ENCODE data around the gene SUCLG2.
"Not testable (repeated sequence)": the region's sequence is repeated elsewhere in the genome, so short reads cannot be mapped to it uniquely, and the experiment has no call there.

SUCLG2 gene

DNA sequence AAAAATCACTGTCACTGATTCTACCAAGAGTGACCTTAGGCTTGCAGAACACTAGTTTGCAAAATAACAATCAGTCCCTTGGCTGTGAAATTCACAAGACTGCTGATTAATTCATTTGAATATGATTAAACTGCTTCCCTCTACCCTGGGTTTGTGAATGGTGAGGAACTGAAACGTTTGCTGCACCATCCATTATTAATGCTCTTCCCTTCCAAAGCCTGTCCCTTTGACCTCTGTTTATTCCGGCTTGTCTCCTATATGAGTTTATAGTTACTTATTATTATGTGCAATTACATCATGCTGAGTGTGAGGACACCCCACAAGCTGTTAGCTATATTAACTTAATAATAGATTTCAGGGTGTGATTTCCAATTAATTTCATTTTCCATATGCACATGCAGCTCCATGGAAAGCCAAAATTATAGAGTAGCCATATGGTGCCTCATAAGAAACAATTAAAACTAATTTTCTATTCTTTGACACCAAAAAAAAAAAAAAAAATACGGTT, 96.5 kb downstream of the SUCLG2 start:
- no peak for DNase-seq

DNA sequence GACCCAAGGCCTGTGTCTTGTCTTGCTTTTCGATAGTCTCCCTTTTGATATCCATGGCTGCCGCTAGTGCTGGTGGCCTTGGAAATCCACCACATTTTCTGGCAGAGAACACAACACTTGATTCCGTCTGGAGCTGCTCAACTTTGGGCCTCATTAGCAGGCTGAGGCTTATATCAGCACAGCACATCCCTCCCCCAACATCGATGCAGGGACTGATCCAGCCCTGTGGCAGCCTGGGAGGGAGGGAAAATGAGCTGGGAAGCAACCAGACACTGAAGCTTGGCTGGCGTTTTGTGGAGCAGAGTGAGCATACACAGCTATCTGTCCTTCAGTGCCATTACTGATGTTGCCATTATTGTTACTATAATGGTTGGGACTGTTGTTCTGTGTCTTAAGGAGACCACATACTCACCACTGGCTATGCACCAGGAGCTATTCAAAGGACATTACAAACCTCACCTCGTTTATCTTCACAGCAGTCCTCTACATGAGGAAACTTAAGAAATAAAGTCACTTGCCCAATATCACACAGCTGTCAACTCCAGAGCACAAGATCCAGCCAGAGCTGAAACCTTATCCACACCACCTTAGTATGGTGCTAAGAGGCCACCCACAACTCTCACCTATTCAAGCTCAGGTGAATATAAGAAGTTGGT, 102.9 kb downstream of the SUCLG2 start:
- DNase-seq, result no peak

DNA sequence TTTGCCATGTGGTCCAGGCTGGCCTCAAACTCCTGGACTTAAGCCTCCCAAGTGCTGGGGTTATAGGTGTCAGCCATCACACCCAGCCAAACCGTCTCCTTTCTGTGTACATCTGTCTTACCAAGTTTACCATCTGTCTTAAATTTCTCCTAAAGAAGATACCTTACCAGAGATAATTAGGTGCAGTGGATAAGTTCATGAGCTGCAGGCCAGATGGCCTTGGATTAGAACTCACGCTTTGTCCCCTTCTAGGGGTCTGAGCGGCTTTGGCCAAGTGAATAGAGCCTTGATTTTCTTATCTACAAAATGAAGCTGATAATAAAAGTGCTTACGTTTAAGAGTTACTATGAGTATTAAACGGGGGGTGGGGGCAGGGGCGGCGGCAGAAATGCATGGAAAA, 103.9 kb downstream of the SUCLG2 start:
- no peak for DNase-seq

DNA sequence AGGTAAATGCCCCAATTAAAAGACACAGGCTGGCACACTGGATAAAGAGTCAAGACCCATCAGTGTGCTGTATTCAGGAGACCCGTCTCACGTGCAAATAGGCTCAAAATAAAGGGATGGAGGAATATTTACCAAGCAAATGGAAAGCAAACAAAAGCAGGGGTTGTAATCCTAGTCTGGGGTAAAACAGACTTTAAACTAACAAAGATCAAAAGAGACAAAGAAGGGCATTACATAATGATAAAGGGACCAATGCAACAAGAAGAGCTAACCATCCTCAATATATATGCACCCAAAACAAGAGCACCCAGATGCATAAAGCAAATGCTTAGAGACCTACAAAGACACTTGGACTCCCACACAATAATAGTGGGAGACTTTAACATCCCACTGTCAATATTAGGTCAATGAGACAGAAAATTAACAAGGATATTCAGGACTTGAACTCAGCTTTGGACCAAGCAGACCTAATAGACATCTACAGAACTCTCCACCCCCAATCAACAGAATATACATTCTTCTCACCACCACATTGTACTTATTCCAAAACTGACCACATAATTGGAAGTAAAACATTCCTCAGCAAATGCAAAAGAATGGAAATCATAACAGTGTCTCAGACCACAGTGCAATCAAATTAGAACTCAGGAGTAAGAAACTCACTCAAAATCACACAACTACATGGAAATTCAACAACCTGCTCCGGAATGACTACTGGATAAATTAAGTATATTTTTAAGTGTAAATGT, 111.7 kb downstream of the SUCLG2 start:
- DNase-seq, result not testable (repeated sequence)

DNA sequence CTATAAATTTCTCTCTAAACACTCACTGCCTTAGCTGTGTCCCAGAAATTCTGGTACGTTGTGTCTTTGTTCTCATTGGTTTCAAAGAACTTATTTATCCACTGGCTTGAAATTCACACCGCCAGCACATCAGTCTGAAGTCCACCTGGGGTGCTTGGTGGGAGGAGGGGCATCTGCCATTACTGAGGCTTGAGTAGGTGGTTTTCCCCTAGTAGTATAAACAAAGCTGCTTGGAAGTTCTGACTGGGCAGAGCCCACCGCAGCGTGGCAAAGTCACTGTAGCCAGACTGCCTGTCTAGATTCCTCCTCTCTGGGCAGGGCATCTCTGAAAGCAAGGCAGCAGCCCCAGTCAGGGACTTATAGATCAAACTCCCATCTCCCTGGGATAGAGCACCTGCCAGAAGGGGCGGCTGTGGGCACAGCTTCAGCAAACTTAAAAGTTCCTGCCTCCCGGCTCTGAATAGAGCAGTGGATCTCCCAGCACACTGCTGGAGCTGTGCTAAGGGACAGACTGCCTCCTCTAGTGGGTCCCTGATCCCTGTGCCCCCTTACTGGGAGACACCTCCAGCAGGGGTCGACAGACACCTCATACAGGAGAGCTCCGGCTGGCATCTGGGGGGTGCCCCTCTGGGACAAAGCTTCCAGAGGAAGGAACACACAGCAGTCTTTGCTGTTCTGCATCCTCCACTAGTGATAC, 114.1 kb downstream of the SUCLG2 start:
- no peak for DNase-seq

DNA sequence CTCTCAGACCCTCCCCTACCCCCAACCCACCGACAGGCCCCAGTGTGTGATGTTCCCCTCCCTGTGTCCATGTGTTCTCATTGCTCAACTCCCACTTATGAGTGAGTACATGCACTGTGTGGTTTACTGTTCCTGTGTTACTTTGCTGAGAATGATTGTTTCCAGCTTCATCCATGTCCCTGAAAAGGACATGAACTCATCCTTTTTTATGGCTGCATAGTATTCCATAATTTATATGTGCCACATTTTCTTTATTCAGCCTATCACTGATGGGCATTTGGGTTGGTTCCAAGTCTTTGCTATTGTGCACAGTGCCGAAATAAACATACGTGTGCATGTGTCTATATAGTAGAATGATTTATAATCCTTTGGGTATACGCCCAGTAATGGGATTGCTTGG, 117.2 kb downstream of the SUCLG2 start:
- not testable (repeated sequence) for DNase-seq

DNA sequence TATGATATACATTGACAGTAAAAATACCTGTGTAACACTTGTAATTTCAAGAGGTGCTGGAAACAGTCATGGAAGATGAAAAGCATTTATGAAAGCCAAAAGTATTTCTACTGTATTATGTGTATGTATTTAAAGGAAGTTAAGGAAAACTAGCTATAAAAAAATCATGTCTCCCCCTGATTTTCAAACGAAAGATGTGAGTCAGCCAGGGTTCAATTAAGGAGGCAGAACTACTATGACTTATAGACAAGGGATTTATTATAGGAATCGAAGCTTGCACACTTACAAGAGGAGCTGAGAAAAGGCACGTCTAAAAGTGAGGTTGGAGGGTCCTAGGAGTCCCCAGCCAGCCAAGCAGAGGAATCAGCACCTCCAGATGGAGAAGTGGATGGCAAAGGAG, 119.4 kb downstream of the SUCLG2 start:
- no peak for DNase-seq

DNA sequence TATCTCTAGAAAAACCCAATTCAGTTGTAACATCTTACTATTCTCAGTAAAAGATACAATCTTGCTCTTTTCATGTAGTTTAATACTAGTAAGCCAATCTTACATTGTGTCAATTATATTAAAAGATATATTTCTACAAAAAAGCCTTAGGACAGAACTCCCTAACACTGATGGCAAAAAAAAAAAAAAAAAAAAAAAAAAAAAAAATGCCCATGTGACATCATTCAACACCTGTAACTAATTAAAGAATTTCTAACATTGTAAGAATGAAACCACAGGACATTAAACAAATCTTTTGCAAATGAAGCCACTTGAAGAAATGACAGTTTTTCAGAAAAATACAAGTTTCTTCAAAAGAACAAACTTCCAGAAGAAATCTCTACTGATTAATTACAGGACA, 119.8 kb downstream of the SUCLG2 start:
- no peak for DNase-seq

DNA sequence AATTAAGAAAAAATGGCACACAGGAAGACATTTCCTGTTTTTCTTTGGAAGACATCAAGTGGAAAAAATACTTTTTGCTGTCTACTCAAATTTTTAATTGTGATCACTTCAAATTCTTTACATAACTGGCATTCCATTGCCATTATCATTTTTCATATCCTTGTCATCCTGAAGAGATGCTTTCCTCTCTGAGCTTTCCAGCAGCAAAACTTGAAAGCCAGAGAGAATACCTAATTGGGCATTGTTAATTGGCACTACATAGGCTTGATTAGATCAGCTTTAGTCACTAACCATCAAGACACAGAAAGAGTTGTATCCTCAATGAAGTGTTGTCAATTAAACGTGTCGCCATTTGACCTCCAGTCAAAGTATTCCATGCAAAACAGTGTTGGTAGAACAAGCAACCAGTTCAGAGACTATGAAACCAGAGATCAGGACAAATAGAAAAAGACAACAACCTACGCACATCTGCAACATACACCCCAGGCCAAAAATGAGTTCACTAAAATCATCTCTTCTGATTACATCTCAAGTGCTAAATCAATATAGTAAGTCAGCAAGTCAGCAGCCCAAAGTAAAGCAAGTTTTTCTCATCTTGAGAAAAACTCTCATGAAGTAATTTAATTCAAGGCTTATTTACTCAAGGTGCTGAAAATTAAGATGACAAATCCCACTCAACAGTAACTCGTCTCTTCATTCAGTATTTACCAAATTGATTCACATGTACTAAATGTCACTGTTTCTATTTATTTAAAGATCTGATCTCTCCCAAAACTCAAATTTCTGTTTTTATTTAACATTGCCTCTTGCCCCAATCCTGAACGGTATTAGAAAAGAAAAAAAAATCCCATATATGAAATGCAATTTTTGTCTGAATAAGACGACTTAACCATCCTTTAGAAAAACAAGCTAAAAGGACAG, 123.0 kb downstream of the SUCLG2 start:
- DNase-seq, result no peak

DNA sequence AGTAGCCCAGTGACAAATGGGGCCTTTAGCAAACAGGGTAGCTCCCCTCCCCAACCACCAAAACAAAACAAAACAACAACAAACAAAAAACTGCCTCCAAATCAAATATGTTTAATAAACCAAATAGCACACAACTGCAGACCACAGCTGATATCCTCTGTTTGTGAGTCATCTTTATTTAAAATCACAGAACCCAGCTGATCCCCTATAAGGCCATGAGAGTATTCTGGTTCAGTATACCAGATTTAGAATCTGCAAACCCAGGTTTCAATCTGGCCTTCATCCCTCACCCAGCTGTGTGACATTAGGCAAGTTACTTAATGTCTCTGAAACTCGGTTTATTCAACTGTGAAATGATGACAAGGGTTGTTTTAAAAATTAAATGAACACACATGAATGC, 124.5 kb downstream of the SUCLG2 start:
- no peak for DNase-seq

DNA sequence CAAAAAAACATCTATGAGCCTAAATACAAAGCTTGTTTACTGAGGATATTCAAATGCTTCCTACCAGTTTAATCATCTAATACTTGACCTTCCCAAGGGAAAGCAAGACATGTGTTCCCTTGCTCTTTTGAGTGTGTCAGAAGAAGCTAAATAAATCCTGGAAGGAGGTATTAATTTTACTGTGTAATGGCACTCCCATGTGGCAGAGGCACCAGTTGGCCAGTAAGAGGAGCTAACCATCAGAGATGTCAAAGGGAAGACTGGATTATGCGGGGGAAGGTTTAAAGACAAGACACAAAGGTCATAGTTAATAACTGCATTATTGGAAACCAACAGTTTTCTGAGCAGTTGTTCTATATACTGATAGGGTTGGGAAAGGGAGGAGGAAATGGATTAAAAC, 125.1 kb downstream of the SUCLG2 start:
- no peak for DNase-seq

DNA sequence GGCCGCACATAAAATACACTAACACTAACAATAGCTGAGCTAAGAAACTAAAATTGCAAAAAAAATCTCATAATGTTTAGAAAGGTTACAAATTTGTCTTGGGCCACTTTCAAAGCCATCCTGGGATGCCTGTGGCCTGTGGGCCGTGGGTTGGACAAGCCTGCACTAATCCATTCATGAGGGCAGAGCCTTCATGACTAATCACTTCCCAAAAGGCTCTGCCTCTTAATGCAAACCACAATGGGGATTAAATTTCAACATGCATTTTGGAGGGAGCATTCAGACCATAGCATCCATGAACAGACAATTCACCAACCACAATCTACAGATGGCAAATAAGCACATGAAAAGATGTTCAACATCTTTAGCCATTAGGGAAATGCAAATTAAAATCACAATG, 128.2 kb downstream of the SUCLG2 start:
- DNase-seq, result no peak

DNA sequence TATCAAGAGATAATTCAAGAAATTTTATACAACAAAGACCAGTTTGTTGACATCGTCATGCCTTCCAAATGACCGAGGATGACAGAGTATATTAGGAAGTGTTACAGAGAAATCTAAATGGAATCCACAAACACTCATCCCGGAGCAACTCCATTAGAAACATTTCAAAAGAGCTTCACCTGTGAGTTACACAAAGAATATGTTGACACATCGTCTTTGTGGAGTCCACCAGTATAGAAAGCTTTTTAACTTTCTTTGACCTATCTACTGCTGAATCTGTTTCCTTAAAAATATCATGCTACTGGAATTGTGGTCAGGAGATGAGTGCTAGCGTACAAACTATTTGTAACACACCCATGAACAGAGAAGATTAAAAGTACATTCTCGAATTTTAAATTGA, 130.4 kb downstream of the SUCLG2 start:
- DNase-seq, result no peak

DNA sequence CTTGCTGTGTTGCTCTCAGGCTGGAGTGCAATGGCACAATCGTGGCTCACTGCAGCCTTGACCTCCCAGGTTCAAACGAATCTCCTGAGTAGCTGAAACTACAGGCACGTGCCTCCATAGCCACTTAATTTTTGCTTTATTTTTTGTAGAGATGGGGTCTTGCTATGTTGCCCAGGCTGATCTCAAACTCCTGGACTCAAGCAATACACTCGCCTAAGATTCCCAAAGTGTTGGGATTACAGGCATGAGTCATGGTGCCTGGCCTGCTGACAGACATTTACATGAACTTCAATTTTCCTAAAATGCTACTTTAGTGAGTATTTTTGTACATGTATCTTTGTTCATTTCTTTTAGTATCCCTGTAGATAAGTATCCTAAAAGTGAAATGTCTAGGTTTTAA, 132.3 kb downstream of the SUCLG2 start:
- no peak for DNase-seq

DNA sequence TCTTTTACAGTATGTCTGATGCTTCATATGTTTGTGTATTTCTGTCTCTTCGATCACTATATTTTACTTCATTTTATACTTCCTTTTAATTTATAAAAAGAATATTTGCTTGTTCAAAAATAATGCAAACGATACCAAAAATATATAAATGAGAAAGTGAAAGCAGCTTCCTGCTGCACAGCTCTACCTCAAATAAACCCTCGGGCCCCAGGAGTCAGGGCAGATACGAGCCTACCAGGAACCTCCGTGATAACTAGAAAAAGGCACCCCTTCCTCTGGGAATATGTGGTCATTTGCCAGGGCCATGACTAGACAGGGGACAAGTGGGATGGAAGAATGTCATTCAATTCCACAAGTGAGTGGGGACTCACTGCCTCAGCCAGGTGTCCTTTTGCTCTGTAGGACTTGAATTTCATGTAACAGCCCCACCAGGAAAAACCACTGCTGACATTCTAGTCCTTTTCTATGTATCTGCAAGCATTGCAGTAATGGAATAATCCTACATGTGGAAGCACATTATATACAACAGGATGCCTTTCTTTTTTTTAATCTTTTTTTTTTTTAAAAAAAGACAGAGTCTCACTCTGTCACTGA, 133.3 kb downstream of the SUCLG2 start:
- no peak for DNase-seq

DNA sequence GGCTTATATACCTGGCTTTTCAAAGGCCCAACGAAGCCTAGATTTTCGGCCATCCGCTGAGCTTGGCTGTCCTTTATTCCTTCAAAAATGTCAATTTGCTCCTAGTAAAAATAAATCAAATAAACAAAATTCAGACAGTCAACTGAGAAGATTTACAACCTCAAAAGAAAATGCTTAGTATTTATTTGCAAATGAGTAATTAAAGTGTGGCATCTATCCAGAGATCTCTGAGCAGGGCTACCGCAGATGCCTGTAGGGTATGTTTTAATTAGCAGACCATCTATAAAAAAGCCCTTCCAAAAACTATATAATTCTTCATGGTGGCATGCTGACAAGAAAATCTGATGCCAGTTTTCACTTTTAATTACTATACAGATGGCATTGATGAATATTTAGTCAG, 136.2 kb downstream of the SUCLG2 start:
- DNase-seq, result no peak

DNA sequence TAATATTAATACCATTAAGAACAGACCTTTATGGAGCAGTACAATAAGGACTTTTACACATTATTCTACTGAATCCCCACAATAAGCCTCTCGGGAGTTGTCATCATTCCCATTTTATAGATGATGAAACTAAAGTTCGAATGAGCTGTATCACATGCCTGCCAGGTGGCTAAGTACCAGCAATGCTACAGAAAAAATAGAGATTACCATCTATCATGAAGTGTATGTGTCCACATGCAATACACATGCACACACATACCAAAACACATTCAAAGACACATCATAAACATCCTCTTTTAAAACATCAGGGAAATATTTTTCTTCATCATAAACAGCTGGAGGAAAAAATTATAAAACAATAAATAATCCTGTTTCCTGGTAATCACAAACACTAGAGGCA, 136.6 kb downstream of the SUCLG2 start:
- no peak for DNase-seq

DNA sequence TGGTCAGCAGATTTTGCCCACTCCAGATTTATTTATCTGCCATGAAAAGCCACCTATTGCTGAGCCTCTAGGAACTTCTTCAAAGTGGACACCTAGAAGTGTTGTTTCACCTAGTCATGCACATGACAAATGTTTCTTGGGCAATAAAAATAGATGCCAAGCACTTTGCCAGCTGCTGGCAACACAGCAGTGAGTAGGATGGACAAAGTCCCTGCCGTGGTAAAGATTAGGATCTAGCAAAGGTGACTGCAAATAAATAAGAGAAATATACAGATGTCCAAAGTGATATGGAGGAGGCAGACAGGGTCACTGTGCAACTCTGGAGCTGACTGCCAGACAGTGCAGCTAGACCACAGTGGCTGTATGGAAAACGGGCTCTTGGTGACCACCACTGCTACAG, 137.9 kb downstream of the SUCLG2 start:
- no peak for DNase-seq

DNA sequence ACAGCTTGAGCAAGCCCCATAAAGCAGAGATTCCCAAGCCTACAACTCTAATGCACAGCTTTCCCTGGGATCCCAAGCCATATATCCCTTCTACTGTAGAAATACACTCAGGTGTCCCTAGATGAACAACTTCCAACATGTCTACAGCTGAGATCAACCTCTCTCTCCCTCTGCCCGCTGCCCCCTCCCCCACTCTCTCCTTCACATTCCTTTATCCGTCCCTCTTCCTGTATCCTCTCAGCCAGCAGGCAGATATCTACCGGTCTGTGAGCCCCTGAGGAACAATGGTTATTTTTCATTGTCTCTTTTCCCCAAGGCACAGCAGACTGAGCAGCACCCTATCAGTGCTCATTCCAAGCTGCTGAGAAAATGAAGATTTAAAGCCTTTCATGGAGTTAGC, 138.6 kb downstream of the SUCLG2 start:
- DNase-seq, result no peak

DNA sequence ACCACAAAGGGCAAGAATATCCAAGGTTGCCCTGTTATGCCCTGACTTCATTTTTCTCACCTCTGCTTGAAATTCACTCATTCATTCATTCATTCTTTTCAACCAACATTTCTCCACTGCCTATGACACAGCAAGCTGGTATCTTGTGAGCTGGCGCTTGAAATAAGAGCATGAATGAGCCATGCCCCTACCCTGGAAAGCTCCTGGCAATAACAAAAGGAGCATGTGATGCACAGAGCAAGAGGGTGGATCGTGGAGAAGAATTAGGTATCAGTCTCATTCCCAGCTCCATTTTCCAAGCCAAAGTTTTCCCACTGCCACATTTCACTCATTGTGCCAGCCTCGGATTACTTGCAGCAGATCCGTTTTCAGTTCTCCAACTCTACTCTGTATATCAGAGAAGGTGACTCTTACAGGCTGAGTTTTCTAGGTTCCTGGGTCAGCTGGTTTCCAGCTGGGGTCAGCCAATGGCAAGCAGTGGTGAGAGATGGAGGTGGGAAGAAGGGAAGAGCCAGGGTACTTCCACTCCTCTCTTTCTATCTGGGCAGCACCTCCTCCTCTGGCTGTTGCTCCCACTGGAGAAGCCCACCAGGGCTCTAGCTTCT, 144.8 kb downstream of the SUCLG2 start:
- DNase-seq, result no peak

DNA sequence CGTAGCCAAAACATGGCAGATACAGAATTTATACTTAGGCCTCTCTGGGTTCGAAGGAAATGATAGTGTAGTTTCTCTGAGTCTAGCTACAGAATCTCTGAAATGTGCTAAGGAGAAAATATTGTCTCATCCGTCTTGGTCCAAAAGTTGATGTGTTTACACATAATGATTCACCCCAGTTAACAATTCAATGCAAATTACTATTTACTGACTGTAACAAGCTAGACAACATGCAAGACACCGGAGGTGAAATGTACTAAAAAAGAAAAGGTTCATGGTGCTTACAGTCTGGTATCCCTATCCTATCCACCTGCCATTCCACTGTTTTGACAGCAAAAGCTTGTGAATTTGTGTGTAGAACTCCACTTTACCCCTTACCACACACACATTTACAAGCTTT, 146.8 kb downstream of the SUCLG2 start:
- DNase-seq, result no peak

DNA sequence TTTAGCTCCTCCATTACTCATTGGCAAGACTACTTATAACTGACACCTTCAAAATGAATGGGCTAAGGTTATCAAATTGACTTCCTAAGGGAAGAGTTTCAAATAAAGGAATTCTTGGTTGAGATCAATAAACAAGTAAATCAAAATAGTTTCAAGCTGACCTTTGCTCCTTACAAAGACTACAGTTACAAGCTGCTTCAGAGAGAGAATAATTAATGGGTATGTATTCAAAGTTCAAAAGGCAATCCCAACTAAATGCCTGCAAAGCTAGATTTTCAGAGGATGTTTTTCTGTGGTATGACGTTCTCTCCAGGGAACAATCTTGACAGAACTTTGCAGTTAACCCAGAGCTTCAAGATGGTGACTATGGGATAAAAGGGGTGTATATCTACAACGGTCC, 153.7 kb downstream of the SUCLG2 start:
- DNase-seq, result no peak

Data from activated CD4-positive, alpha-beta T cell treated with anti-CD3 and anti-CD28 coated beads, Interleukin-2, amount 50 U/mL, for 1 hour (primary cell).